Brain microvascular endothelial cell (primary cell): ENCODE results near the gene TULP3.
"Not testable (repeated sequence)": the region's sequence is repeated elsewhere in the genome, so short reads cannot be mapped to it uniquely, and the experiment has no call there.

ENCODE experiments used
- DNase-seq: peaks from one replicate; pipeline ENCODE4 v3.0.0-alpha.2; 2020
- H3K27ac ChIP-seq: fragments of 250-450 bp; sonication (Bioruptor Pico); 2 replicates; pipeline ENCODE4 v1.5.1; 2020; ENCODE audit warnings: mild to moderate bottlenecking, moderate library complexity
- H3K27me3 ChIP-seq: fragments of 250-450 bp; sonication (Bioruptor Pico); replicated peaks from 2 replicates; pipeline ENCODE4 v1.5.1; 2020; ENCODE audit warnings: mild to moderate bottlenecking
- H3K36me3 ChIP-seq: fragments of 250-450 bp; sonication (Bioruptor Pico); replicated peaks from 2 replicates; pipeline ENCODE4 v1.5.1; 2020; ENCODE audit warnings: mild to moderate bottlenecking
- H3K4me3 ChIP-seq: 2 replicates; pipeline ENCODE4 v1.5.1; 2011; ENCODE audit warnings: low read depth, mild to moderate bottlenecking, control low read depth, low read length, moderate library complexity
- CTCF ChIP-seq: IDR thresholded peaks from 2 replicates; pipeline ENCODE4 v1.5.1; 2011; ENCODE audit warnings: low read depth, mild to moderate bottlenecking, moderate library complexity, low read length, control low read depth, inconsistent platforms; ENCODE audit errors: missing control alignments
- in situ Hi-C: cut with HindIII; loops from 2 replicates; pipeline ENCODE4 v1.10.0; 2017; ENCODE audit warnings: low sequenced_read_pairs, low pct_ligation_motif_present

TULP3 gene

GRCh38 chr12:2857576-2857975 lies 33.1 kb upstream of the TULP3 start:
- Histone ChIP-seq H3K27ac (no peak overlapping the region), H3K4me3 (no peak overlapping the region), H3K27me3 (no peaks in the 10 kb centered on the region), H3K36me3 (no peaks in the 10 kb centered on the region)
- in situ Hi-C loops = no loop called here
- TF ChIP-seq CTCF = no peak
- DNase-seq = no peak

GRCh38 chr12:2858334-2858733 lies 32.4 kb upstream of the TULP3 start:
- in situ Hi-C loops = no loop called here
- Histone ChIP-seq H3K36me3 (no peaks in the 10 kb centered on the region), H3K4me3 (no peak overlapping the region), H3K27ac (no peak overlapping the region), H3K27me3 (no peaks in the 10 kb centered on the region)
- DNase-seq = no peak
- no peak for TF ChIP-seq CTCF

- Histone ChIP-seq H3K36me3 (no peaks in the 10 kb centered on the region), H3K27me3 (no peaks in the 10 kb centered on the region), H3K4me3 (no peak overlapping the region), H3K27ac (no peak overlapping the region)
- peak; percentile 14 for DNase-seq
- peak; percentile 5 for TF ChIP-seq CTCF
- in situ Hi-C loops = no loop called here
Observed at GRCh38 chr12:2858944-2859421, 31.7 kb upstream of the TULP3 start.

GRCh38 chr12:2860170-2860569 lies 30.5 kb upstream of the TULP3 start:
- no peaks in the 10 kb centered on the region for H3K36me3 ChIP-seq
- H3K27ac ChIP-seq = no peak overlapping the region
- in situ Hi-C loops = no loop called here
- H3K4me3 ChIP-seq = no peak overlapping the region
- TF ChIP-seq CTCF = no peak
- DNase-seq = no peak
- H3K27me3 ChIP-seq = no peaks in the 10 kb centered on the region

GRCh38 chr12:2862876-2863275 lies 27.8 kb upstream of the TULP3 start:
- no peak overlapping the region for H3K4me3 ChIP-seq
- no peaks in the 10 kb centered on the region for H3K36me3 ChIP-seq
- H3K27ac ChIP-seq = no peak overlapping the region
- no peak for DNase-seq
- in situ Hi-C loops = no loop called here
- TF ChIP-seq CTCF = no peak
- H3K27me3 ChIP-seq = no peaks in the 10 kb centered on the region

- H3K4me3 ChIP-seq, DNase-seq, H3K27me3 ChIP-seq, in situ Hi-C loops, H3K36me3 ChIP-seq, H3K27ac ChIP-seq: not testable (repeated sequence)
Observed at GRCh38 chr12:2863402-2863801, 27.3 kb upstream of the TULP3 start.
